ENCODE measurements around the gene CD63.

DNA sequence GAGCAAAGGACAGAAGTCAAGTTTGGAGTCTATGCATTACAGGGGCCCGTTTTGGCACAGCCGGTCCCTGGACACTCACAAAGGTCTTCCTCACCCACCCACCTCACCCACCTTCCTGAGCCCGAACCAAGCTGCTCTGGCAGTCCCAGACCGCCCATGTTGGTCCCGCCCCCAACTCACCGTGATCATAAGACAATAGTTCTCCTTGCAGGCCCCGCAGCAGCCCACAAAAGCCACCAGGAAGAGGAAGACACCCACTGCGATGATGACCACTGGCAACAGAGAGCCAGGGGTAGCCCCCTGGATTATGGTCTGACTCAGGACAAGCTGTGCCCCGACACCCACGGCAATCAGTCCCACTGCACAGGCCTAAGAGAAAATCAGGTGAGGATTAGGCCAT, 1.8 kb downstream of the CD63 start:
- TF ChIP-seq, protein P1, sequence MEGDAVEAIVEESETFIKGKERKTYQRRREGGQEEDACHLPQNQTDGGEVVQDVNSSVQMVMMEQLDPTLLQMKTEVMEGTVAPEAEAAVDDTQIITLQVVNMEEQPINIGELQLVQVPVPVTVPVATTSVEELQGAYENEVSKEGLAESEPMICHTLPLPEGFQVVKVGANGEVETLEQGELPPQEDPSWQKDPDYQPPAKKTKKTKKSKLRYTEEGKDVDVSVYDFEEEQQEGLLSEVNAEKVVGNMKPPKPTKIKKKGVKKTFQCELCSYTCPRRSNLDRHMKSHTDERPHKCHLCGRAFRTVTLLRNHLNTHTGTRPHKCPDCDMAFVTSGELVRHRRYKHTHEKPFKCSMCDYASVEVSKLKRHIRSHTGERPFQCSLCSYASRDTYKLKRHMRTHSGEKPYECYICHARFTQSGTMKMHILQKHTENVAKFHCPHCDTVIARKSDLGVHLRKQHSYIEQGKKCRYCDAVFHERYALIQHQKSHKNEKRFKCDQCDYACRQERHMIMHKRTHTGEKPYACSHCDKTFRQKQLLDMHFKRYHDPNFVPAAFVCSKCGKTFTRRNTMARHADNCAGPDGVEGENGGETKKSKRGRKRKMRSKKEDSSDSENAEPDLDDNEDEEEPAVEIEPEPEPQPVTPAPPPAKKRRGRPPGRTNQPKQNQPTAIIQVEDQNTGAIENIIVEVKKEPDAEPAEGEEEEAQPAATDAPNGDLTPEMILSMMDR (IDR thresholded peaks at IDR 0.05; ENCODE audit: insufficient read depth, low read length, poor library complexity, severe bottlenecking), result no peak
- TF ChIP-seq EZH2phosphoT487 (conservative IDR thresholded peaks at IDR 0.05; ENCODE audit: low read length), result no peak

All from SU-DHL-6 (cell line).